ENCODE measurements around the gene GMEB1. TPM values are rescaled to one million over a fixed set of nuclear protein-coding genes. Genes with fewer than 3 reads are reported as not detected.
"Not testable (repeated sequence)": the region's sequence is repeated elsewhere in the genome, so short reads cannot be mapped to it uniquely, and the experiment has no call there.

Gene GMEB1
- total and polyA plus RNA-seq, 4 donors = 4.3 to 11.6 (median 8.6) TPM

- H3K36me3 ChIP-seq (ENCODE audit: control insufficient read depth in 4 of 4, insufficient read depth in 4 of 4, low read length in 4 of 4) = peaks cover 3 to 12% (median 8%) of the 10 kb centered on the region in 4 donors
- 97 to 98% methylated on average over 4 of the region's 4 CpGs for WGBS, 2 donors
- H3K27me3 ChIP-seq (ENCODE audit: control insufficient read depth in 3 of 3, insufficient read depth in 3 of 3, low read length in 2 of 3) = no peaks in the 10 kb centered on the region
- TF ChIP-seq CTCF (IDR thresholded peaks at IDR 0.05; ENCODE audit: control extremely low read depth, extremely low read depth) = no peak
- H3K9ac ChIP-seq (ENCODE audit: insufficient read depth in 1 of 2, low read length in 2 of 2) = no peak overlapping the region
- H3K27ac ChIP-seq (ENCODE audit: low read depth in 1 of 2, low read length in 1 of 2) = no peak overlapping the region
- DNase-seq = no peak
- no peaks in the 10 kb centered on the region for H3K9me3 ChIP-seq (ENCODE audit: control insufficient read depth in 4 of 4, insufficient read depth in 3 of 4, low read length in 3 of 4)
- peaks cover 0 to 6% (median 0%) of the 10 kb centered on the region in 5 donors for H3K4me1 ChIP-seq (ENCODE audit: control insufficient read depth in 5 of 5, insufficient read depth in 5 of 5, low read length in 5 of 5)
- ATAC-seq (ENCODE audit: insufficient read depth, low FRiP score) = no peak
- no peak overlapping the region for H3K4me3 ChIP-seq
Measured at GRCh38 chr1:28680151-28680550, 11.6 kb downstream of the GMEB1 start.

DNA sequence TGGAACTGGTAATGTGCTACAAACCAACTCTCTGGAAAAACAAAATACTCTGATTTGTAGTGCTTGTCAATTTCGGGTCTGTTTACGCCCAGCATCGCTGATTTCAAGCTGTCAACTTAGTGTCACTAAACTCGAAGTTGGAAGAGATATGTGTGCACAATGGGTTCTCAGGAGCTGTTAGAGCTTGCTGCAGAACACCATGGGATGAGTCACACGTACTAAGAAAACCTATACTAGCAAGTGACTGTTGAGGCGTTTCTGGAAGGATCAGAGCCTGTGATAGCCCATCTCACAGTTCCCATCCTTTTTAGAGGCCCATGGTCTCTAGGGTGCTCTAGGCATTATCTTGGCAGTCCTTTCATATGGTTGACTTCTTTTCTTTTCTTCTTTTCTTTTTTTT is 14.3 kb downstream of the GMEB1 start:
- no peaks in the 10 kb centered on the region for H3K27me3 ChIP-seq (ENCODE audit: control insufficient read depth in 3 of 3, insufficient read depth in 3 of 3, low read length in 2 of 3)
- 93 to 94% methylated on average over 6 of the region's 6 CpGs for WGBS, 2 donors
- no peak overlapping the region for H3K27ac ChIP-seq (ENCODE audit: low read depth in 1 of 2, low read length in 1 of 2)
- peaks cover 8 to 15% (median 13%) of the 10 kb centered on the region in 4 donors for H3K36me3 ChIP-seq (ENCODE audit: control insufficient read depth in 4 of 4, insufficient read depth in 4 of 4, low read length in 4 of 4)
- no peak overlapping the region for H3K9ac ChIP-seq (ENCODE audit: insufficient read depth in 1 of 2, low read length in 2 of 2)
- no peaks in the 10 kb centered on the region for H3K4me1 ChIP-seq (ENCODE audit: control insufficient read depth in 5 of 5, insufficient read depth in 5 of 5, low read length in 5 of 5)
- TF ChIP-seq CTCF (IDR thresholded peaks at IDR 0.05; ENCODE audit: control extremely low read depth, extremely low read depth) = no peak
- no peak for ATAC-seq (ENCODE audit: insufficient read depth, low FRiP score)
- H3K9me3 ChIP-seq (ENCODE audit: control insufficient read depth in 4 of 4, insufficient read depth in 3 of 4, low read length in 3 of 4) = no peaks in the 10 kb centered on the region
- no peak overlapping the region for H3K4me3 ChIP-seq
- DNase-seq = no peak

- 84 to 91% methylated on average over 4 of the region's 4 CpGs for WGBS, 2 donors
- no peak for TF ChIP-seq CTCF (IDR thresholded peaks at IDR 0.05; ENCODE audit: control extremely low read depth, extremely low read depth)
- H3K9ac ChIP-seq (ENCODE audit: insufficient read depth in 1 of 2, low read length in 2 of 2) = no peak overlapping the region
- no peaks in the 10 kb centered on the region for H3K9me3 ChIP-seq (ENCODE audit: control insufficient read depth in 4 of 4, insufficient read depth in 3 of 4, low read length in 3 of 4)
- H3K27me3 ChIP-seq (ENCODE audit: control insufficient read depth in 3 of 3, insufficient read depth in 3 of 3, low read length in 2 of 3) = no peaks in the 10 kb centered on the region
- H3K4me3 ChIP-seq = no peak overlapping the region
- peaks cover 9 to 16% (median 13%) of the 10 kb centered on the region in 4 donors for H3K36me3 ChIP-seq (ENCODE audit: control insufficient read depth in 4 of 4, insufficient read depth in 4 of 4, low read length in 4 of 4)
- ATAC-seq (ENCODE audit: insufficient read depth, low FRiP score) (no peak), DNase-seq (no peak)
- H3K4me1 ChIP-seq (ENCODE audit: control insufficient read depth in 5 of 5, insufficient read depth in 5 of 5, low read length in 5 of 5) = no peaks in the 10 kb centered on the region
- no peak overlapping the region for H3K27ac ChIP-seq (ENCODE audit: low read depth in 1 of 2, low read length in 1 of 2)
Measured at GRCh38 chr1:28684937-28685336, 16.4 kb downstream of the GMEB1 start.

- H3K27ac ChIP-seq (ENCODE audit: low read depth in 1 of 2, low read length in 1 of 2); H3K9me3 ChIP-seq (ENCODE audit: control insufficient read depth in 4 of 4, insufficient read depth in 3 of 4, low read length in 3 of 4); ATAC-seq (ENCODE audit: insufficient read depth, low FRiP score); H3K27me3 ChIP-seq (ENCODE audit: control insufficient read depth in 3 of 3, insufficient read depth in 3 of 3, low read length in 2 of 3); H3K4me1 ChIP-seq (ENCODE audit: control insufficient read depth in 5 of 5, insufficient read depth in 5 of 5, low read length in 5 of 5); H3K9ac ChIP-seq (ENCODE audit: insufficient read depth in 1 of 2, low read length in 2 of 2); H3K4me3 ChIP-seq; DNase-seq: not testable (repeated sequence)
- H3K36me3 ChIP-seq (ENCODE audit: control insufficient read depth in 4 of 4, insufficient read depth in 4 of 4, low read length in 4 of 4) = peaks cover 6 to 32% (median 15%) of the 10 kb centered on the region in 4 donors
- 88 to 89% methylated on average over 1 of the region's 1 CpG for WGBS, 2 donors
Measured at GRCh38 chr1:28691627-28692026, 23.0 kb downstream of the GMEB1 start.
